GM12865 (cell line): ENCODE data around the gene LPP.

ENCODE experiments used
- DNase-seq: peaks from one replicate; pipeline ENCODE4 v3.0.0; 2010; ENCODE audit warnings: low read depth
- H3K4me3 ChIP-seq: 2 replicates; pipeline ENCODE4 v1.5.1; 2011; ENCODE audit warnings: mild to moderate bottlenecking, low read depth, low read length, control low read depth
- TF ChIP-seq, protein P1 (sequence below): IDR thresholded peaks from 2 replicates; pipeline ENCODE4 v1.5.1; 2011; ENCODE audit warnings: low read length, control low read depth, low read depth, inconsistent platforms; ENCODE audit not compliant: insufficient read depth; ENCODE audit errors: missing control alignments

LPP gene

DNA sequence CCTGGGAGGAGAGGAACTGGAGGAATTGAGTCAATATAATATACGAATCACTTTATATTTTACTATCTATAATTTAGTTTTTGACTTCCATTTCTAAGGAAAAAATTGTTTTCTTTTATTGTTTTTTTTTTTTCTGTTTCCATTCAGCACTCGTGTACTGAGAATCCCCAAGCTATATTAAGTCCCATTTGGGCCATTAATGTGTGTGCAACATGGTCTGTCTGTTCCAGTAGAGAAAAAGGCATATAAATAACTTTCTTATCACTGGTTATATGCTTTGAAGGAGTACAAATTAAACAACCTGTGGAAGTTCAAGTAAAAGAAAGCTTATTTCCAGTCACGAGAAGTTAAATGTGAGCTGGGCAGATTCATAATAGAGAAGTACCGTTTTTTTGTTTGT, 518.9 kb downstream of the LPP start:
- H3K4me3 ChIP-seq, result no peak overlapping the region
- TF ChIP-seq, protein P1, sequence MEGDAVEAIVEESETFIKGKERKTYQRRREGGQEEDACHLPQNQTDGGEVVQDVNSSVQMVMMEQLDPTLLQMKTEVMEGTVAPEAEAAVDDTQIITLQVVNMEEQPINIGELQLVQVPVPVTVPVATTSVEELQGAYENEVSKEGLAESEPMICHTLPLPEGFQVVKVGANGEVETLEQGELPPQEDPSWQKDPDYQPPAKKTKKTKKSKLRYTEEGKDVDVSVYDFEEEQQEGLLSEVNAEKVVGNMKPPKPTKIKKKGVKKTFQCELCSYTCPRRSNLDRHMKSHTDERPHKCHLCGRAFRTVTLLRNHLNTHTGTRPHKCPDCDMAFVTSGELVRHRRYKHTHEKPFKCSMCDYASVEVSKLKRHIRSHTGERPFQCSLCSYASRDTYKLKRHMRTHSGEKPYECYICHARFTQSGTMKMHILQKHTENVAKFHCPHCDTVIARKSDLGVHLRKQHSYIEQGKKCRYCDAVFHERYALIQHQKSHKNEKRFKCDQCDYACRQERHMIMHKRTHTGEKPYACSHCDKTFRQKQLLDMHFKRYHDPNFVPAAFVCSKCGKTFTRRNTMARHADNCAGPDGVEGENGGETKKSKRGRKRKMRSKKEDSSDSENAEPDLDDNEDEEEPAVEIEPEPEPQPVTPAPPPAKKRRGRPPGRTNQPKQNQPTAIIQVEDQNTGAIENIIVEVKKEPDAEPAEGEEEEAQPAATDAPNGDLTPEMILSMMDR, result no peak
- no peak for DNase-seq

DNA sequence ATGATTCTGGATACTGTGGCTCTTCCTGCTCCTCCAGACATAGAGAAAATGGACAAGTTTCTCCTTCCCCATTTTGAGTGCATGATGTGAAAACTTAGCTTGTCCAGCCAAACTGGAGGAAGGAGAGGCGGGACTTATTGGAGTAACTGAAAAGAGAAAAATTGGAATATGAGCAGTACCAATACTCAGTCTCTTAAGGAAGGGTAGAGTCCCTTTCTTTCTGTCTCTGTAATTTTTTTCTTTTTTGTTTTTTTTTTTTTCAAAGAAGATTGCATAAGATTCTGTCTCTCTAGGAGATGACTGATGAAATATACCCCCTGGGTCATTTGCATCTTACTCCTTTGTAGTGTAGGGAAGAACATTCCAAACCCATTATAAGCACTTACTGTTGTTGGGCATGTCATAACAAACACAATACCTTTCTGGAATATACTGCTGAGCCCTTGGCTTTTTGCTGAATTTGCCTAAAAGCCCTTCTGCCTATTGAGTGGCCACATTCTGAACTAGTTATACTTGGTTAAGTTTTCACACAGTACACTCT, 519.8 kb downstream of the LPP start:
- no peak overlapping the region for H3K4me3 ChIP-seq
- DNase-seq, result no peak
- TF ChIP-seq, protein P1, result no peak

DNA sequence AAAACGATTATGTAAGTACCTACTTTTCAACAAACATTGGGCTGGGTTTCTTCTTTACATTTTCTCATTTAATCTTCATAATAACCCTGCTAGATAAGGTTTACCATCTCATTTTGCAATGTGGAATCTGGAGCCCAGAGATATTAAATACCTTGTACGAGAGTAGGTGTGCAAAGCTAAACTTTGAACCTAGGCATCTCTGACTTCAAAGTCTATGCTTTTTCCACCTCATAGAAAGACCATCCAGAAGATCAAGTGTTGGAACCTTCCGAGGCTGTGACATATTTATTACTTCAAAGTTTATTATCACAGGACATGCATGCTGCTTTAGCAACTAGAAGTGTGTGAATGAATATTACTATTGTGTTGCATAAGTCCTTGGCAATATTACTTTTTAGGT, 520.6 kb downstream of the LPP start:
- TF ChIP-seq, protein P1, result no peak
- H3K4me3 ChIP-seq, result no peak overlapping the region
- DNase-seq, result no peak

DNA sequence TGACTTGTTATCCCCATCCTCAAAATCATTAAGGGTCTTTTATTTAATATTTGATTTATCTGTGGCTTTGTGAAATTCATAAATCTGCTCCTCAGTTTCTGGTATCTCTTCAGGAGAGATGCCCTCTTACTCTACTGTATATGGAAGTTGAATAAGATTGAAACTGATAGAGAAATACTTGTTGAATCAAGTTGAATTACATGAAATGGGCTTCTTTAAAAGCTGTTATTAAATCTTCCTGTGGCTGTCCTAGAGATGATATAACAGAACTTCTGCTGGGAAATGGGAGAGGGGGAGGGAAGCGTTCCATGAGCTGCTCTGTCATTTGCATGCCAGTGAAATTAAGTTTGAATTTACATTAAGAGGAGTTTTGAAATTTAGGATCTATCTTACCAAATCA, 523.4 kb downstream of the LPP start:
- no peak for DNase-seq
- TF ChIP-seq, protein P1, result no peak
- no peak overlapping the region for H3K4me3 ChIP-seq

DNA sequence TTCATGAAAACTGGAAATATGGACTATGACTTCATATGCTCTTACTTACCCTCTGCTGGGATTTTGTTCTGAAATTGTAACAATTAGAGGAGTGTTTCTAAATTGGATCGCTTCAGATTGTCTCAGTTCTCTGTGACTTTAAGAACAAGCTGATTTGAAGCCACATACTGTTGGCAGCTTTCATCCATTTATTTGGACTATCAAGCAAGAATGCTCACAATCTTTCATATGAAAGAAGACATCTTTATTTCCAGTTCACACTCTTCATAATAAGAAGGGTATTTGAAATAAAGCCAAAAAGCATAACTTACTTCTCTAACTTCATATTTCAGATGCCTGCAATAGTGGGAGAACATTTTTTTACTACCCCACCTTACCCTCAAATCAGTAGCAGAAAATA, 526.2 kb downstream of the LPP start:
- TF ChIP-seq, protein P1, result no peak
- no peak overlapping the region for H3K4me3 ChIP-seq
- no peak for DNase-seq

DNA sequence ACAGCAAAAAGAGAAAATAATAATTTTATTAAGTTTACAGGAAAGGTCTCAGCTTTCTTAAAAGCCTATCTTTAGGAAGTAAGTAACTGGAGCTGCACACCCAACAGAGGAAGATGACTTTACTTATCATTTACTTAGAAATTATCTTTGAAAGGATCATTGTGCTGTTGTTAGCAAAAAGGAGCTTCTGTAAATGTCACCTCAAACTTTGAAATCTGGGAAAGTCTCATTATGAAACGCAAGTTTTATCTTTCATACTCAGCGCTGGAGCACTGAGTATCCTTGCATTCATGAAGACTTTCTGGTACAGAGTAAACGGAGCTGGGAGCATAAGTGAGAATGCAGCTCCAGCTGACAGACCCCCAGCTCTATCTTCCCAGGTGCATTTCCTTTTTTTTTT, 526.6 kb downstream of the LPP start:
- no peak for DNase-seq
- H3K4me3 ChIP-seq, result no peak overlapping the region
- TF ChIP-seq, protein P1, result no peak

DNA sequence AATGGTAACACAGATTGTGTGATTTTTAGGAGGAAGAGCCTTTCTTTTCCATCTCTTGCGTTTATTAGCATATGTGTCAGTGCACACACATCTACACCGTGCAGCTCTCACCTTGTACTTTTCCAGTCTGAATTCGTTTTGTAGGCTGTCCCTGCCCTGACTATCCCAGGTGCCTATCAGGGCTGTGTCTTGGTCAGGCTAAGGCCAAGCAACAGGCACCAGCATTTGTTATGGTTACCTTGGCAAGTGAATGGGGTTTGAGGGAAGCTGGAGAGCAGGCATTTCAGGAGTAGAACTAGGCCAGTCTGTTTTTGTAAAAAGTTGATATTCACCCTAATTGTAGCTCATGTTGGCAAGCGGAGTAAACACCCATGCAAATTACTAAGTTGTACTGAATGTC, 528.4 kb downstream of the LPP start:
- TF ChIP-seq, protein P1, result no peak
- no peak overlapping the region for H3K4me3 ChIP-seq
- no peak for DNase-seq
